Uterus (tissue), 2 donors: ENCODE measurements around the gene HOXA3.

ENCODE experiments used
- CTCF ChIP-seq, 4 experiments: fragments of 200-600 bp in 2 of 4; fragments of 450-650 bp in 2 of 4; sonication (generic) in 2 of 4; IDR thresholded peaks; one replicate each; pipeline ENCODE4 v1.5.1; 2016 to 2019; ENCODE audit warnings: antibody characterized with exemption in 4 of 4, mild to moderate bottlenecking in 2 of 4, moderate library complexity in 1 of 4
- POLR2A ChIP-seq, 2 donors: fragments of 450-650 bp; IDR thresholded peaks; one replicate each; pipeline ENCODE4 v1.6.1; 2016; ENCODE audit warnings: antibody characterized with exemption in 2 of 2, mild to moderate bottlenecking in 1 of 2, moderate library complexity in 1 of 2

- no peak for TF ChIP-seq CTCF (IDR thresholded peaks at IDR 0.05)
- TF ChIP-seq POLR2A (IDR thresholded peaks at IDR 0.05): no peak
Observed at GRCh38 chr7:27158436-27159265, 6.3 kb upstream of the HOXA3 start.
